ENCODE results near the gene AVPR2. TPM values are rescaled to one million over a fixed set of nuclear protein-coding genes. Genes with fewer than 3 reads are reported as not detected.

AVPR2 gene
- total and polyA plus RNA-seq, 9 of the 15 experiments (the other 6 are each of a cell fraction or from before 2014, with no cell fraction given) = not detected

DNA sequence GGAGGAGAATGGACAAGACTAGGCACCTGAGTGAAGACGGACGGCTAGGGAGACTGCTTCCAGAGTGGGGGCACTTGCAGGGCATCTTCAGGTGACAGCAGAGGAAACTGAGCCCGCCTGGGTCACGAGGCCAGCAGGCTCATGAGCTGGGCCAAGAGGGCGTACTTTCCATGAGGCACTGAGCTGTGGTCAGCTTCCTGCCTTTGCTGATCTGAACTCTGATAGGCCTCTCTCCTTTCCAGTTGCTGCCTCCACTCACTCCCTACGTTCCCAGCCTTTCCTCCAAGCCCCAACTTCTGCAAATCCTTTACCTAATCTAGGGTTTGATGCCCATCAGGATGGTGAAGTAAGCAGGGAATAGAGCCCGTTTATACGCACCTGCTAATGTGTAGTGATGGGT lies 17.1 kb upstream of the AVPR2 start (continued):
- TF ChIP-seq REST (IDR thresholded peaks at IDR 0.05; ENCODE audit: borderline replicate concordance) = peak; percentile 25; the same call in 1 of the 2 replicates
- TF ChIP-seq REST (CRISPR knock-in tag; IDR thresholded peaks at IDR 0.05; ENCODE audit: low read depth) = 0 out of 2 replicates have a peak, but pooled peaks have one; percentile 34
- TF ChIP-seq NR2C2 (CRISPR knock-in tag; IDR thresholded peaks at IDR 0.05) = no peak
- peak; percentile 35; the same call in 1 of the 2 replicates for TF ChIP-seq NR2C2 (tag; IDR thresholded peaks at IDR 0.05)
- no peak for TF ChIP-seq ZNF184 (CRISPR knock-in tag; IDR thresholded peaks at IDR 0.05)
- TF ChIP-seq RCOR1 (IDR thresholded peaks at IDR 0.05; ENCODE audit: borderline replicate concordance in 1 of 2, low read depth in 2 of 2, low read length in 2 of 2) = no peak
- no peak for TF ChIP-seq RNF2 (IDR thresholded peaks at IDR 0.05)
- 0 out of 2 replicates have a peak, but pooled peaks have one; percentile 27 for TF ChIP-seq RAD51 (IDR thresholded peaks at IDR 0.05; ENCODE audit: borderline replicate concordance, low read depth)
- TF ChIP-seq ATF1 (CRISPR knock-in tag; IDR thresholded peaks at IDR 0.05) = no peak
- no peak for TF ChIP-seq ATF1 (tag; IDR thresholded peaks at IDR 0.05)
- TF ChIP-seq STAT5B (CRISPR knock-in tag; IDR thresholded peaks at IDR 0.05) = no peak
- TF ChIP-seq ZBTB9 (CRISPR knock-in tag; IDR thresholded peaks at IDR 0.05) = 0 out of 2 replicates have a peak, but pooled peaks have one; percentile 24
- peak; percentile 42; the same call in 1 of the 2 replicates for TF ChIP-seq TOE1 (IDR thresholded peaks at IDR 0.05; ENCODE audit: borderline replicate concordance)
- no peak for TF ChIP-seq TOE1 (CRISPR knock-in tag; IDR thresholded peaks at IDR 0.05; ENCODE audit: borderline replicate concordance, low read depth)
- peak; percentile 22; the same call in 1 of the 2 replicates for TF ChIP-seq ETV1 (tag; conservative IDR thresholded peaks at IDR 0.05; ENCODE audit: low read depth)

Data from K562 (cell line).